PC-9 (cell line): ENCODE results near the gene ELF2. TPM values are rescaled to one million over a fixed set of nuclear protein-coding genes. Genes with fewer than 3 reads are reported as not detected.

Experiments
- BruUV-seq: library from RNA; stranded (reverse); fragments of 400-500 nt; replicated peaks from 2 replicates; lab custom pipeline; 2021; lab: Mats Ljungman, UMichigan
- CTCF ChIA-PET: fragments of 300-600 bp; sonication (Branson Sonifier 250); formaldehyde crosslinking; loops from one replicate; lab custom pipeline; 2022; ENCODE audit warnings: antibody characterized with exemption; lab: Charles Lee
- POLR2A ChIA-PET: fragments of 300-600 bp; sonication (Branson Sonifier 250); formaldehyde crosslinking; loops from one replicate; lab custom pipeline; 2022; ENCODE audit warnings: antibody characterized with exemption; ENCODE audit not compliant: unreplicated experiment; lab: Charles Lee
- DNase-seq, 2 experiments: peaks; one replicate each; pipeline versions ENCODE4 v3.0.0 to v3.0.0-alpha.2; 2015 to 2022; ENCODE audit warnings: mixed read lengths in 1 of 2
- H2AFZ ChIP-seq: fragments of 200-600 bp; sonication (generic); 2 replicates; pipeline ENCODE4 v1.8.1; 2017; ENCODE audit warnings: antibody characterized with exemption
- H3F3A ChIP-seq: fragments of 200-600 bp; sonication (generic); 2 replicates; pipeline ENCODE4 v1.8.1; 2017; ENCODE audit warnings: antibody characterized with exemption, mild to moderate bottlenecking, low read depth; ENCODE audit not compliant: insufficient read depth
- H3K27ac ChIP-seq: fragments of 200-600 bp; sonication (generic); 2 replicates; pipeline ENCODE4 v1.6.1; 2016; ENCODE audit warnings: mixed run types
- H3K27me3 ChIP-seq: fragments of 200-600 bp; sonication (generic); 2 replicates; pipeline ENCODE4 v1.6.1; 2016; ENCODE audit warnings: low read depth, mixed run types; ENCODE audit not compliant: insufficient read depth
- H3K36me3 ChIP-seq: fragments of 200-600 bp; sonication (generic); 2 replicates; pipeline ENCODE4 v1.6.1; 2016; ENCODE audit warnings: low read depth, mixed run types
- H3K4me1 ChIP-seq: fragments of 200-600 bp; sonication (generic); replicated peaks from 2 replicates; pipeline ENCODE4 v1.6.1; 2016; ENCODE audit warnings: mixed run types; ENCODE audit not compliant: insufficient read depth
- H3K4me2 ChIP-seq: fragments of 200-600 bp; sonication (generic); 2 replicates; pipeline ENCODE4 v1.6.1; 2017; ENCODE audit warnings: mixed run types
- H3K4me3 ChIP-seq: fragments of 200-600 bp; sonication (generic); 2 replicates; pipeline ENCODE4 v1.6.1; 2016; ENCODE audit warnings: mixed run types
- H3K79me2 ChIP-seq: fragments of 200-600 bp; sonication (generic); 2 replicates; pipeline ENCODE4 v1.6.1; 2017; ENCODE audit warnings: low read depth, mixed run types
- H3K9me2 ChIP-seq: fragments of 200-600 bp; sonication (generic); 2 replicates; pipeline ENCODE4 v1.8.1; 2017; ENCODE audit warnings: mild to moderate bottlenecking; ENCODE audit not compliant: insufficient read depth
- H3K9me3 ChIP-seq: fragments of 200-600 bp; sonication (generic); 2 replicates; pipeline ENCODE4 v1.8.1; 2016; ENCODE audit warnings: low read depth; ENCODE audit not compliant: insufficient read depth
- H4K20me1 ChIP-seq: fragments of 200-600 bp; sonication (generic); 2 replicates; pipeline ENCODE4 v1.8.1; 2017; ENCODE audit not compliant: insufficient read depth
- EZH2 ChIP-seq: fragments of 200-600 bp; sonication (generic); IDR thresholded peaks from 2 replicates; pipeline ENCODE4 v1.8.0; 2017; ENCODE audit warnings: antibody characterized with exemption, low read depth
- intact Hi-C: fragments of 100-400 bp; cut with micrococcal nuclease; formaldehyde crosslinking; loops from one replicate; pipeline ENCODE4 v1.10.0; 2022; ENCODE audit not compliant: unreplicated experiment
- total RNA-seq: library from RNA; stranded (reverse); gene quantifications from 2 replicates; pipeline ENCODE4 v1.2.3, GENCODE V29; 2021
- TF ChIP-seq, protein P1 (sequence below): fragments of 200-600 bp; sonication (generic); conservative IDR thresholded peaks from 2 replicates; pipeline ENCODE4 v1.6.1; 2017; ENCODE audit warnings: mixed run types, antibody characterized with exemption, mild to moderate bottlenecking, moderate library complexity

ELF2 gene
- total RNA-seq, 1 experiment from 2014 or later = 30.7 TPM

DNA sequence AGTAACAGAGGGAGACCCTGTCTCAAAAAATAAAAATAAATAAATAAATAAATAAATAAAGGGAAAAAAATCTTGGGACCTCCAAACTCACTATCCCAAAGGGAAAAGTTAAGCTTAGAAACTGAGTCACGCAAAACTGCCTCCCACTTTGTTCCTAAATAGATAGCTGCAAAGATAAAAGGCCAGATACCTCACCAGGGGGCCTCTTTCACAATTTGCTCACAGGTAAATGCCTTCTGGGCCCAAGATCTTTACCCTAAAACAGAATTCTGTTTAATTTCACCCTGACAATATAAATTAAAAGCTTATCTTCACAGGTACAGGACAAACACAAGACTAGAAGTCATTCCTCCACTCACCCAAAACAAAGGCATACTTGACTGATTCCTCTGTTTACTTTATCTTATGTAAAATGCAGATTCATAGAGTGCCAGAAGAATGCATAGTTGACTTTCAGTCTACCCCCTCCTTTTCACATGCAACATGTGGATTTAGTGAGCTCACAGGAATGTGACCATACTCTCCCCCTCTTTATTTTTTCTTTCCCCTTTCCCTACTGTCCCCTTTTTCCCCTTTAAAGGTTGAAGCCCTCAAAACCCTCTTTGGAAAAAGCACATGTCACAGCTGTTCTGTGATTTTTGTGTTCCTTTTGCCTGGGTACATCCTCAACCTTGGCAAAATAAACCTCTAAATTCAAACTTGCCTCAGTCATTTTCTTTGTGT, 23.4 kb downstream of the ELF2 start:
- no peak overlapping the region for H3K4me2 ChIP-seq
- POLR2A ChIA-PET = interaction anchor here (0.6 to 0.7 kb wide), 2 partner anchors 47 to 1254 kb away, joined by 4 to 16 read pairs; no protein-coding TSS in a partner anchor
- TF ChIP-seq, protein P1, sequence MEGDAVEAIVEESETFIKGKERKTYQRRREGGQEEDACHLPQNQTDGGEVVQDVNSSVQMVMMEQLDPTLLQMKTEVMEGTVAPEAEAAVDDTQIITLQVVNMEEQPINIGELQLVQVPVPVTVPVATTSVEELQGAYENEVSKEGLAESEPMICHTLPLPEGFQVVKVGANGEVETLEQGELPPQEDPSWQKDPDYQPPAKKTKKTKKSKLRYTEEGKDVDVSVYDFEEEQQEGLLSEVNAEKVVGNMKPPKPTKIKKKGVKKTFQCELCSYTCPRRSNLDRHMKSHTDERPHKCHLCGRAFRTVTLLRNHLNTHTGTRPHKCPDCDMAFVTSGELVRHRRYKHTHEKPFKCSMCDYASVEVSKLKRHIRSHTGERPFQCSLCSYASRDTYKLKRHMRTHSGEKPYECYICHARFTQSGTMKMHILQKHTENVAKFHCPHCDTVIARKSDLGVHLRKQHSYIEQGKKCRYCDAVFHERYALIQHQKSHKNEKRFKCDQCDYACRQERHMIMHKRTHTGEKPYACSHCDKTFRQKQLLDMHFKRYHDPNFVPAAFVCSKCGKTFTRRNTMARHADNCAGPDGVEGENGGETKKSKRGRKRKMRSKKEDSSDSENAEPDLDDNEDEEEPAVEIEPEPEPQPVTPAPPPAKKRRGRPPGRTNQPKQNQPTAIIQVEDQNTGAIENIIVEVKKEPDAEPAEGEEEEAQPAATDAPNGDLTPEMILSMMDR = no peak
- TF ChIP-seq EZH2 = no peak
- no peaks in the 10 kb centered on the region for H3K9me2 ChIP-seq
- H3K36me3 ChIP-seq = no peaks in the 10 kb centered on the region
- H3F3A ChIP-seq = no peaks in the 10 kb centered on the region
- H3K4me1 ChIP-seq = no peaks in the 10 kb centered on the region
- H3K4me3 ChIP-seq = no peak overlapping the region
- no peaks in the 10 kb centered on the region for H3K9me3 ChIP-seq
- no peak for DNase-seq
- H3K27ac ChIP-seq = no peak overlapping the region
- no peak overlapping the region for H2AFZ ChIP-seq
- no TSS peak for BruUV-seq
- no peaks in the 10 kb centered on the region for H3K27me3 ChIP-seq
- no peaks in the 10 kb centered on the region for H4K20me1 ChIP-seq
- no peaks in the 10 kb centered on the region for H3K79me2 ChIP-seq
- CTCF ChIA-PET = interaction anchor here (0.5 kb wide), 1 partner anchor 363 kb away, joined by 11 read pairs; no protein-coding TSS in a partner anchor
- intact Hi-C loops = no loop called here

GRCh38 chr4:139152249-139152648, 24.8 kb downstream of the ELF2 start:
- Histone ChIP-seq H3K9me2 (no peaks in the 10 kb centered on the region), H2AFZ (no peak overlapping the region), H3K27me3 (no peaks in the 10 kb centered on the region), H3K4me3 (no peak overlapping the region), H3K79me2 (no peaks in the 10 kb centered on the region), H3K4me1 (no peaks in the 10 kb centered on the region), H3K4me2 (no peak overlapping the region), H3F3A (no peaks in the 10 kb centered on the region), H4K20me1 (no peaks in the 10 kb centered on the region), H3K36me3 (no peaks in the 10 kb centered on the region), H3K27ac (no peak overlapping the region), H3K9me3 (no peaks in the 10 kb centered on the region)
- POLR2A ChIA-PET = no interaction called here
- intact Hi-C loops = no loop called here
- no TSS peak for BruUV-seq
- no peak for TF ChIP-seq EZH2
- TF ChIP-seq, protein P1 = no peak
- no peak for DNase-seq
- CTCF ChIA-PET = no interaction called here

DNA sequence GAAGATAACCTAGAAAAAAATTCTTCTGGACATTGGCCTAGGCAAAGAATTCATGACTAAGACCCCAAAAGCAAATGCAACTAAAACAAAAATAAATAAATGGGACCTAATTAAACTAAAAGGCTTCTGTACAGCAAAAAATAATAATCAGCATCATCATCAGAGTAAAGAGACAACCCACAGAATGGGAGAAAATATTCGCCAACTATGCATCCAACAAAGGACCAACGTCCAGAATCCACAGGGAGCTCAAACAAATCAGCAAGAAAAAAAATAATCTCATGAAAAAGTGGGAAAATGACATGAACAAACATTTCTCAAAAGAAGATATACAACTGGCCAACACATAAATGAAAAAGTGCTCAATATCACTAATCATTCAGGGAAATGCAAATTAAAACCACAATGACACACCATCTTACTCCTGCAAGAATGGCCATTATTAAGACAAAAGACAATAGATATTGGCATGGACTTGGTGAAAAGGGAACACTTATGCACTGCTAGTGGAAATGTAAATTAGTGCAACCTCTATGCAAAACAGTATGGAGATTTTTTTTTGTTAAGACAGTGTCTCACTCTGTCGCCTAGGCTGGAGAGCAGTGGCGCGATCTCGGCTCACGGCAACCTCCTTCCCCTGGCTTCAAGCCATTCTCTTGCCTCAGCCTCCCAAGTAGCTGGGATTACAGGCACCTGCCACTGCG, 29.9 kb downstream of the ELF2 start:
- CTCF ChIA-PET = no interaction called here
- no peaks in the 10 kb centered on the region for H3F3A ChIP-seq
- intact Hi-C loops = no loop called here
- no peaks in the 10 kb centered on the region for H3K36me3 ChIP-seq
- no peak overlapping the region for H3K4me3 ChIP-seq
- no peaks in the 10 kb centered on the region for H3K4me1 ChIP-seq
- no peaks in the 10 kb centered on the region for H3K9me3 ChIP-seq
- no peak overlapping the region for H3K27ac ChIP-seq
- no peak for TF ChIP-seq EZH2
- TF ChIP-seq, protein P1 = no peak
- DNase-seq = no peak
- H3K27me3 ChIP-seq = no peaks in the 10 kb centered on the region
- no peaks in the 10 kb centered on the region for H3K9me2 ChIP-seq
- H3K4me2 ChIP-seq = no peak overlapping the region
- H2AFZ ChIP-seq = no peak overlapping the region
- POLR2A ChIA-PET = interaction anchor here (0.6 kb wide), 1 partner anchor 629 kb away, joined by 3 read pairs; no protein-coding TSS in a partner anchor
- no peaks in the 10 kb centered on the region for H3K79me2 ChIP-seq
- no TSS peak for BruUV-seq
- H4K20me1 ChIP-seq = no peaks in the 10 kb centered on the region
